HTERT RPE-1 (cell line): Measurements from ENCODE around the gene TPPP2.
"Not testable (repeated sequence)": the region's sequence is repeated elsewhere in the genome, so short reads cannot be mapped to it uniquely, and the experiment has no call there.

Source experiments
- in situ Hi-C: fragments of 300-500 bp; cut with MboI; formaldehyde crosslinking; loops from 4 replicates; pipeline ENCODE4 v1.14.3; 2020; ENCODE audit warnings: low sequenced_read_pairs

TPPP2 gene

DNA sequence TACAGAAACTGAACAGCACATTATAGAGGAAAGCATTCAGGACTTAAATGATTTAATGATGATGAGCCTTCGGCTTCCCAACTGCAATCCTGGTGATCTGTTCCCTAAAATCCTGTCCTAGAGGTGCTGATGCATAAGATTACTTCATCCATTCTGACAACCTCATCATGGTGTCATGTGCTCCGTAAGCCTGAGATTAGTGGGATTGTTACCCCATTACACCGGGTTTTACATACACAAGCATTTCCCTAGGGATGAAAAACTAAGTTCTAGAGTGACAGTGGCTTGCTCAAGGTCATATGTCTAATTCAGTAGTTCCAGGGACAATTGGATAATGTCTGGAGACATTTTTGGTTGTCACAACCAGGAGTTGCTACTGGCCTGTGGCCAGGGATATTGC is 7.1 kb downstream of the TPPP2 start:
- in situ Hi-C loops, result no loop called here

DNA sequence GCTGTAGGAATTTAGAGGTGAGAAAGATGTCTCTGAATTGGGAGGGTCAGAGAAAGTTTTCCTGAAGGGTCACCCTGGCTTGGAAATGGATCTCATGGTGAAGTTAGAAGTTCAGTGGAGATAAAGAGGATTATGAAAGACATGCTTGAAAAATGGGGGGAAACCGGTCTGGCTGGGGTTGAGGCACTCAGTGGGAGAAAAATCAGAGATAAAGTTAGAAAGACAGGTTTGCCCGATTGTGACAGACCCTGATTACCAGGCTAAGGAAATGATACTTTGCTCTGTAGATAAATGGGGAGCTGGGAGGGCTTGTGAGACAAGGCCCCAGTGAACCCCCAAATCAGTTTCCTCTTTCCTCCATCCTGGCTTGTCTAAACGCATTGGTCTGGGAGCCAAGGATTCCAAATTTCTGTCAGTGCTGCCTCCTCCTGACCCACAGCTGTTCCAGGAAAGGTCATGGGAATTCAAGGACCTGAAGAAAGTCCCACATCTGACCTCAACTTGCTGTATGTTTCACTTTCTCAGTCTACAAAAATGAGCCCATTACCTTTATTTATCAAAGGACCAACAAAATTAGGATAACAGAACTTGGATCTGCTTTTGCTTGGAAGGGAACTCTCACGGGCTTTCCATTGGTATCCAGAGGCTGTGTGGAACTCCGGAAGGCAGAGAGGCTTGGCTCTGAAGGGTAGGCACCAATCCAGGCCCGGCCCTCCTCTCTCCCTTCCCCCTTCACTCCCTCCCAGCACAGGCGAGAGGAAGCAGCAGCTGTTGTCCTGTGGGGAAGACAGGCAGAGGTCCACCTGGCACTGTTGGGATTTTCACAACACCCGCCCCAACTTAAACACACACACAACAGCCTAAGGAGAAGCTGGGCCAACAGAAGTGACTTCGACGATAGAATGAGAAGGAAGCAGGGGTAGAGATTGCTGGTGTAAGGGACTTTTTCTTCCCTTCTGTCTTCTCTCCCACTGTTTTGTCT is 8.7 kb downstream of the TPPP2 start:
- in situ Hi-C loops, result no loop called here

DNA sequence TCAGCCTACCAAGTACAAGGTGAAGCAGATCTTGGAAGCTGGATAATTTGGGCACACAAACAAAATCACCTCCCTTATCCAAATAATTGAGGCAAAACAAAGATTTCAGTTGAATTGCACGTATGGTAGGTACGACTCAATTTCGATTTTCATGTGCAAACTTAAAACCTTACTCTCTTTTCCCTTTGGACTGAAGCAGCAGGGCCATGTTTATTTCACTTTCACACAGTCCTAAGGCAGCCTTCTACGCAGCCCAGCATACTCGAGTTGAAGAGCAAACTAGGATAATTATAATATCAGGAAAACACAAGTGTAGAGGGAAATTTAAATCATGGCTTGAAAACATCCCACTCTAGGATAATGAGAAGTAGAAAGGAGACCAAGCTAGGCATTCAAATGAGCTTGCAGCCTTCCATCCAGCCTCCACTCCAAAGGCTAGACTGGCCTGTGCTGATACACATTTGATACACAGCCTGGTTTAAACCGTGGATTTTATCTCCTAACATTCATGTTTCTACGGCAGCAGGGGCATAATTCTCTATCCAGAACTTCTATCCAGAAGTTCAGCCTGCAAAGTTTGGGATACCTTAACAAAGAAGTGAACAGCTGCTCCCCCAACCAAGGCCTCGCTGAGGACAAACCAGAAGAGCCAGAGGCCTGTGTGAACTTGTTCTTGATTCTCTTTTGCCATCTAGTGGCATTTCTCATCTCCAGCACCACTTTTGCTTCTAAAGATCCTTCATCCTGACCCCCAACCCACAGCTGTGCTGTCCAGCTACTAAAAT is 9.8 kb downstream of the TPPP2 start:
- in situ Hi-C loops, result no loop called here

DNA sequence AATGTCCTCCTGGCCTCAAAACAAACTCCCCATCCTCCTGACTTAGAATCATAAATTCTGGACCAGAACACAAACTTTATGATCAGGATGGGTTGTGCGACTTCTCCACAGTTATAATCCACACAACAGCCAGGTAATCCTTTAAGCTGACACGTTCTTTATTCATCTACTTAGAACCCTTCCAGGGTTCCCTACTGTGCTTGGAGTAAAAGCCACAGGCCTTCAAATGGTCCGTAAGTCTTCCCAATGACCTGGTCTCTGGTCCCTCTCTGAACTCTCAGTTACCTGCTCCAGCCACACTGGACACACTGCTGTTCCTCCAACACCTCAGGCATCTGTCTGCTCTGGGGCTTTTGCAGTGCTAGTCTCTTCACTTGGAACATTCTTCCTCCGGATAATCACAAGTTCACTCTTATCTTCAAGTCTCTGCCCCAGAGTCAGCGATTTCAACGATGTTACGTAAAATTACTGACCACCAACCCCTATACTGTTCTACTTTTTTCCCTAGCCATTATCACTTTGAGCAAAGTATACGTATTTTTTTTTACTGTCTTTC is 10.4 kb downstream of the TPPP2 start:
- in situ Hi-C loops, result no loop called here

DNA sequence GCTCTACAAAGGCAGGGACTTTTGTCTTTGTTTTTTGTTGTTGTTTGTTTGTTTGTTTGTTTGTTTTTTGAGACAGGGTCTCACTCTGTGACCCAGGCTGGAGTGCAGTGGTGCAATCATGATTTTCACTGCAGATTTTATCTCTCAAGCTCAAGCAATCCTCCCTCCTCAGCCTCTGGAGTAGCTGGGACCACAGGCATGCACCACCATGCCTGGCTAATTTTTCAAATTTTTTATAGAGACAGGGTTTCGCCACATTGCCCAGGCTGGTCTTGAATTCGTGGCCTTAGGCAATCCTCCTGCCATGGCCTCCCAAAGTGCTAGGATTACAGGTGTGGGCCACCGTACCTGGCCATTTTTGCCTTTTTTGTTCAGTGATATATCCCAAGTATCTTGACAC is 10.9 kb downstream of the TPPP2 start:
- in situ Hi-C loops, result not testable (repeated sequence)

DNA sequence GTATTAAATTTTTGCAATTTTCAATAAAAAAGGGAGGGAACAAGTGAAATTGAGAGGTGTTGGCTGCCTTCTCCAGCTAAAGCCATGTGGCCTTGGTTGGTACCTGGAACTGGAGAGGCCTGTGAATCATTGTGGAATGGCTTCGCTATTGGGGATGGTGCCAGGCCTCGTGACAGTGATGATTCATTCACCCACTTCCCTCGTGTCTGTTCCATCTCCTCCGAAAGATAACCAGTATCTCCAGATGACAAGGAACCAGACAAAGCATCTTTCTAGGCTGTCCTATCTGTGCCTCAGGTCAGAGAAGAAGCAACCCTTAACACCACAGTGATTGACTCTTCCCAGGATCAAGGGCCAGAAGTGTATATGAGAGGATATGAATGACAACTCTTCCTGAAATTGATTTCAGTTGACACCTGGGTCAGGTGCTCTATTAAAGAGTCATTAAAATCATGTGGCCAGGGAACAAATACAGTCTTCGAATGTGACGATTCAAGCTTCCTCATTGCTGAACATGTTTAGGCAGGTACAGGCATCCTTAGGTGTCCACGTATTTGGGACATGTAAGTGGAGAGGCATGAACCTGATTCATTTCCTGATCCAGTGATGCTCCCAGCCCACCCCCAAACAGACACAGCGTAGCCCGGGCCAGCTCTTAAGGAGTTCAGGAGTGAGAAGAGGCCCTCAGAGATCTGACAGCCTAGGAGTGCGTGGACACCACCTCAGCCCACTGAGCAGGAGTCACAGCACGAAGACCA is 11.8 kb downstream of the TPPP2 start, which contains the start of gene RNASE7:
TSS of gene RNASE7 (plus strand) at position 687 of the 758 bp plus-strand sequence. CDS start 631 bp downstream, outside the sequence.
- in situ Hi-C loops, result no loop called here

DNA sequence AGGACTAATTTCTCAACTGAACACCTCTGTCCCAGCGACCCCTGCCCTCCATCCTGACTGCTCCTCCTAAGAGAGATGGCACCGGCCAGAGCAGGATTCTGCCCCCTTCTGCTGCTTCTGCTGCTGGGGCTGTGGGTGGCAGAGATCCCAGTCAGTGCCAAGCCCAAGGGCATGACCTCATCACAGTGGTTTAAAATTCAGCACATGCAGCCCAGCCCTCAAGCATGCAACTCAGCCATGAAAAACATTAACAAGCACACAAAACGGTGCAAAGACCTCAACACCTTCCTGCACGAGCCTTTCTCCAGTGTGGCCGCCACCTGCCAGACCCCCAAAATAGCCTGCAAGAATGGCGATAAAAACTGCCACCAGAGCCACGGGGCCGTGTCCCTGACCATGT is 12.9 kb downstream of the TPPP2 start:
- in situ Hi-C loops, result no loop called here

DNA sequence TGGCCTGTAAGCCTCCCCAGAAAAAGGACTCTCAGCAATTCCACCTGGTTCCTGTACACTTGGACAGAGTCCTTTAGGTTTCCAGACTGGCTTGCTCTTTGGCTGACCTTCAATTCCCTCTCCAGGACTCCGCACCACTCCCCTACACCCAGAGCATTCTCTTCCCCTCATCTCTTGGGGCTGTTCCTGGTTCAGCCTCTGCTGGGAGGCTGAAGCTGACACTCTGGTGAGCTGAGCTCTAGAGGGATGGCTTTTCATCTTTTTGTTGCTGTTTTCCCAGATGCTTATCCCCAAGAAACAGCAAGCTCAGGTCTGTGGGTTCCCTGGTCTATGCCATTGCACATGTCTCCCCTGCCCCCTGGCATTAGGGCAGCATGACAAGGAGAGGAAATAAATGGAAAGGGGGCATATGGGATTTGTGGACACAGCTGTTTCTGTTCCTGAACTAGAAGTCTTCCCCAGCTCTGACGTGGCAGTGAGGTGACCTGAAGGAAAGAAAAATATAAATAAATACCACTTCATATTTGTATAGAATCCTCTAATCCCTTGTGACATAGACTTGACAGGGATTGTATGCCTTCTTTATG is 13.5 kb downstream of the TPPP2 start:
- in situ Hi-C loops, result no loop called here

DNA sequence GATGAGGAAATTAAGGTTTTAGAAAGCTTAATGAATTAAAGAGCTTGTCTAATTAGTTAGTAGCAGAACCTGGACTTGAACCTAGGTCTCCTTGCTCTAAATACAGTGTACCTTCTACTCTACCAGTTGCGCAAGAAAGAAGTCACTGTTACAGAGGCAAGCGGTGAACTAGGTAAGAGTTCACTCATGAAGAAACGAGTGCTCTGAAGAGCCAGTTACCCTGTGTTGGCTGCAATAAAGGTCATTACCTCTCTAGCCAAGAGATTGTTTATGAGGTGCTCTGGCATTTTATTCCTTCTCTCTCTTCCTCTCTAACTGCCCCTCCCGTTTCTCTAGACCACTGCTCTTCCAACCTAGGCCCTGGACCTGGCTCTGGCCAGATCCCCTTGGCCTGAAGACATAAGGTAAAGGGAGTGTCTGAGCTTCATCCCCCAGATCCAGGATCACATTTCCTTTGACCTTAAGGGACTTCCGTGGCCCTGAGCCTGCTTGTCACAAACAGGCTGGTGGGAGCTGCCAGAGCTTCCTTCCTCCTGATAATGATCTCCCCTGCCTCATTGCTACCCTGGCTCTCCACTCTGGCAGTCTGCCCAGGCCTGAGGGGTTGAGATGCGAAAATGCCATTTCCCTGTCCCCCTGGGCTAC is 14.1 kb downstream of the TPPP2 start:
- in situ Hi-C loops, result no loop called here

DNA sequence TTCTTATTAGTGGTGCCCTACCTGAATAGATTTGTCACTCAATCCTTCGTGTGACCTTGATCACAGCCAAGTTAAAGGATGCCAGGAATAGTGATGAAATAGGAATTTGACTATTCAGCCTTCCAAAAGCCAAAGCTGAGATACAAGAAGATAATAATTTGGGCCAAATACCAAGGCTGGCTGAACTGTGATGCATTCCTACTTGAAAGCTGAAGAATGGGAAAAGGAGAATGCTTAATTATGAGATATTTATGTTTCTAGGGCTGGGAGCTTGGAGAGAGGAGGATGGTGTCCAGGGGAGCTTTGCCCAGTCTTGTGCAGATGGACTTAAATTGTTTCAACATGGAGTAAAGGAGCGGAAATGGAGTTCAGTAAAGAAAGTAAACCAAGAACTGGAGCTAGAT is 17.4 kb downstream of the TPPP2 start:
- in situ Hi-C loops, result no loop called here

DNA sequence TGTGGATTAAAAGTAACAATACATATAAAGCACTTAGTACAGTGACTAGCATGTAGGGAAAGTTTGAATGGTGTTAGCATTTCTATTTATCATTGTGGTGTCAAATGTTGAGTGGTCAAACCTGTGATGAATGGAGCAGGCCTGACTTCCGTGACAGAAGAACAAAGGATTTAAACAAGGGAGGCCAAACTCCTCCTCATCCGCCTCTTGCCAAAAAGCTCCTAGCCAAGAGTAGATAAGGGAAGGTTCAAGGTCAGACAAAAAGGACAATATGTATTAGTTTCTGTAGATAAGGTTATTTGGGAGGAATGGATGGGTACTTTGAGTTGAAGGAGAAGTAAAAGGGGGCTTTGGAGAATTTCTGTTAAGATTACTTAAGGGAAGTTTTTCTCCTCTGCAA is 18.6 kb downstream of the TPPP2 start:
- in situ Hi-C loops, result no loop called here

DNA sequence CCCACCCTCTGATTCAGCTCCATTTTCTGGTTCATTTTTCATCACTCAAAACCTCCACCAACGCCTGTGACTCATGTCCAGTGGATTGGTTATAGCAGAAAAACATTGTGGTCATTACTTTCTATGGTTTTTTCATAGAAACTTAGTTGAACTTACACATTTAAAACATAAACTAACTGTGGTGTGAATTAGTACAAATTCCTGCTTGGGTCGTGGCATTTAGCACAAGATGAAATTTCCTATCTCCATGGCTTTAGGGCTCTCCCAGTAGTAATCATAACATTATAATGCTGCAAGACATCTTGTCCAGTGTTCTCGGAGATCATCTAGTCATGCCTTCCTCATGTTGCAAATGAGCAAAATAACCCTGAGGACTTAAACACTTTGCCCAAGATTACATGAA is 19.3 kb downstream of the TPPP2 start:
- in situ Hi-C loops, result no loop called here

DNA sequence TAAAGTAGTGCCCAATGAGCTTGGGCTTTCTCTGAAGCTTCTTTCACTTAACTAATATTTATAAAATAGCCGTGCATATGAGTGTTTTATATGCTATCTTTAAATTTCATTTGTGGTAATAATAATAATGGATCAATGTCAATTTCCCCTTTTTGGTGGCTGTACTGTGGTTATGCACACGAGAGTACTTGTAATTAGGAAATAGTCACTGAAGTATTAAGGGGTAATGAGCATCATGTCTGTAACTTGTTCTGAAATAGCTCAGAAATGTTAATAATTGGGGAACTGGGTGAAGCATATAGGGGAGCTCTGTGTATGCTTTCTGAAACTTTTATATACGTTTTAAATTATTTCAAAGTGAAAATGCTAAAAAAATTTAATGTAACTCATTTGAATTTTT is 20.6 kb downstream of the TPPP2 start:
- in situ Hi-C loops, result no loop called here

DNA sequence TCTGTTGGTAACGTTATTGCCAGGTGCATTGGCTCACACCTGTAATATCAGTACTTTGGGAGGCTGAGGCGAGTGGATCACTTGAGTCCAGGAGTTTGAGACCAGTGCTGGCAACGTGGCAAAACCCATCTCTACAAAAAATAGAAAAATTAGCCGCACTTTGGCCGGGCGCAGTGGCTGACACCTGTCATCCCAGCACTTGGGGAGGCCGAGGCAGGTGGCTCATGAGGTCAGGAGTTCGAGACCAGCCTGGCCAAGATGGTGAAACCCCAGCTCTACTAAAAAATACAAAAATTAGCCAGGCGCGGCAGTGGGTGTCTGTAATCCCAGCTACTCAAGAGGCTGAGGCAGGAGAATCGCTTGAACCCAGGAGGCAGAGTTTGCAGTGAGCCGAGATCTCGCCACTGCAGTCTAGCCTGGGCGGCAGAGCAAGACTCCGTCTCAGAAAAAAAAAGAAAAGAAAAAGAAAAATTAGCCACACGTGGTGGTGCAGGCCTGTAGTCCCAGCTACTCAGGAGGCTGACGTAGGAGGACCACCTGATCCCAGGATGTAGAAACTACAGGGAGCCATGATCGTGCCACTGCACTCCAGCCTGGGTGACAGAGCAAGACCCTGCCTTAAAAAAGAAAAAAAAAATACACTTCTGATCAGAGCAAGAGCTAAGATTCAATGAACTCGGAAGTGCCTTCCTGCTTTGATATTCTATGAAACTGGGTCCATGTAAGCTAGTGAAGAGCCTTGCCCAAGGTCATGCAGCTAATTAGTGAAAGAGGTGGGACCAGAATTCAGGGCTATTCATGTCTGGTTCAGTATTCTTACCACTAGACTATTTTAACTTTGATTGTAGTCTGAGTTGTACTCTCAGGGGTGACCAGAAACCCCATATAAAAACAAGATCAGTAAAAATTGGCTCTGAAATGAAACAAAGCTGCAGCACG is 23.4 kb downstream of the TPPP2 start:
- in situ Hi-C loops, result no loop called here

DNA sequence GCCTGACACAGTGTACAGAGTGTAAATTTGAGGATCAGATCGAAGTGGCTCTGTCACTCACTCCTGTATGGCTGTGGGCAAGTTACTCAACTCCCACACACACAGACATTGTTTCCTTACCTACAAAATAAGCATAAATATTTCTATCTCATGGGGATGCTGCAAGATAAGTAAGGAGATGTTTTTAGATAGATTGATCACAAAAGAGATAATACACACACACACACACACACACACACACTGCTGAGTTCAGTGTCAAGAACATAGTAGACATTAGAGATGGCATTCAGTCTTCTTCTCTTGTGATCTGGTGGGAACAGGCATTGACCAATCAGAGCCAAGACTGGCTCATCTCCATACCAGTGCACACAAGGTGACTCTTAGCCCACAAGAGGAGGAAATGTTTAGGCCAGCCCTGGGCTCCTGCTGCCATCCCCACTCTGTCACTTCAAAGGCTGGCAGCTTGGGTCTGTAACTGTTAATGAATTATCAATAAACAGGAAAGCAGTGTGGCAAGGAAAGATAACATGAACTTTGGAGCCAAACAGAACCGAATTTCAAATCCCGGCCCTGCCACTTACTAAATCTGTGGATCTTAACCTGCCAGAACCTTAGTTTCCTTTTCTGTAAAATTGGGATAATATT is 24.2 kb downstream of the TPPP2 start:
- in situ Hi-C loops, result no loop called here

DNA sequence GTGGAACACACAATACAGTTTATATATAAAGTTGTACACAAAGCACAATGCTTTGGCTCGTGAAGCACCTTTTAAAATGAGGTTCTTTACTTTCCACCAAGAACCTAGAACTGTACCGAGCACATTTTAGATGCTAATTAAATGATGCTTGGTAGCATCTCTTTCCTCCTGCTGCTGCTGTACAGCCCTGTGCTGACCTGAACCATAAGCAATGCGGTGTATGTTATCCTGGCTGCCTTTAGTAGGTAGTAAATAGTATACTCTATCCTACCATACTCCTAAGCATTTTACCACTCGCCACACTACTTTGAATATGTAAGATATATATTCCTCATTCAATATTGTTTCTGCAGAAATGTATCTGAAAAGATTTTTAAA is 24.7 kb downstream of the TPPP2 start:
- in situ Hi-C loops, result no loop called here

DNA sequence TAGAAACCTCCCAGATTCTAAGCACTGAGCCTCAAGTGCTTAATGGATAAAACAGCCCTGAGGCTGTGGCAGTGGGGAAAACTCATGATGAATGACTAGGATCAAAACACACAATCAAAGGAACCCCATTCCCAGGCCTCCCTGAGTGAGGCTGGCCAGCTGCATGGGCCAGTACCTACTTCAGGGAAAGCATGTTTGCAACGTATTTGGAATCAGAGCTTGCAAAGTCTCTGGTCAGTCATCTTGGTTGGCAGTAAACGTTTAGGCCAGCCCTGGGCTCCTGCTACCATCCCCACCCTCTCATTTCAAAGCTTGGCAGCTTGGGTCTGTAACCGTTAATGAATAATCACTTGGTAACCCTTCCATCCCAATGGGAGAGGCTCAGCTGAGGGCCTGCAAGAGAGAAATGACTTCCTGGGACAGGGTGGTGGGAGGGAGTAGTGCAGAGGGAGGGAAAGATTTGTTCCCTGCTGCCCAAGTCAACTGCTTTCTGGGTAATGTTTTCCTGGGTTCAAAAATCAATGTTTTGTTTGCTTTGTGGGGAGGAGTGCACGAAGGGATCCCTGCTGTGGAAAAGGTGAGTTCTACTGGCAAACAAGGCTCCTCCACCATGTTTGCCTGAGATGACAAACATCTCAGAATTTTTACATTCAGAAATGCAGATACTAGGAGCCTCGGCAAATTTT is 25.6 kb downstream of the TPPP2 start:
- in situ Hi-C loops, result no loop called here
